H9 (cell line): Measurements from ENCODE around the gene BMP7. TPM values are rescaled to one million over a fixed set of nuclear protein-coding genes. Genes with fewer than 3 reads are reported as not detected.

ENCODE experiments used
- DNase-seq: peaks from one replicate; pipeline ENCODE4 v3.0.0-alpha.2; 2017
- H2AFZ ChIP-seq: one replicate; pipeline ENCODE4 v1.6.1; 2013; ENCODE audit warnings: mild to moderate bottlenecking, low read length, control low read depth, moderate library complexity
- H2AK5ac ChIP-seq: 2 replicates; pipeline ENCODE4 v1.6.1; 2013; ENCODE audit warnings: low read length, control low read depth, mixed read lengths; ENCODE audit not compliant: insufficient read length
- H2BK120ac ChIP-seq: one replicate; pipeline ENCODE4 v1.6.1; 2013; ENCODE audit warnings: low read depth, mild to moderate bottlenecking, low read length, control low read depth, inconsistent platforms; ENCODE audit not compliant: poor library complexity, severe bottlenecking
- H2BK12ac ChIP-seq: 2 replicates; pipeline ENCODE4 v1.6.1; 2013; ENCODE audit warnings: low read length, control low read depth, mixed read lengths, low read depth; ENCODE audit not compliant: insufficient read length
- H2BK15ac ChIP-seq: 2 replicates; pipeline ENCODE4 v1.6.1; 2013; ENCODE audit warnings: low read depth, low read length, control low read depth
- H2BK20ac ChIP-seq: one replicate; pipeline ENCODE4 v1.6.1; 2013; ENCODE audit warnings: low read depth, mild to moderate bottlenecking, low read length, control low read depth, inconsistent platforms; ENCODE audit not compliant: poor library complexity, severe bottlenecking
- H2BK5ac ChIP-seq: 2 replicates; pipeline ENCODE4 v1.6.1; 2013; ENCODE audit warnings: low read length, control low read depth, mixed read lengths; ENCODE audit not compliant: insufficient read length
- H3K14ac ChIP-seq: 2 replicates; pipeline ENCODE4 v1.6.1; 2013; ENCODE audit warnings: low read length, control low read depth; ENCODE audit not compliant: insufficient read depth
- H3K18ac ChIP-seq: 2 replicates; pipeline ENCODE4 v1.6.1; 2013; ENCODE audit warnings: low read depth, mild to moderate bottlenecking, mixed read lengths, low read length, control low read depth; ENCODE audit not compliant: insufficient read length
- H3K23ac ChIP-seq: 2 replicates; pipeline ENCODE4 v1.6.1; 2013; ENCODE audit warnings: low read length, control low read depth, mixed read lengths, low read depth; ENCODE audit not compliant: insufficient read length
- H3K23me2 ChIP-seq: 2 replicates; pipeline ENCODE4 v1.6.1; 2013; ENCODE audit warnings: low read depth, mild to moderate bottlenecking, mixed read lengths, low read length, control low read depth; ENCODE audit not compliant: insufficient read length, poor library complexity, severe bottlenecking
- H3K27ac ChIP-seq: 2 replicates; pipeline ENCODE4 v1.5.1; 2013; ENCODE audit warnings: low read length, control low read depth, mixed read lengths, low read depth; ENCODE audit not compliant: insufficient read length
- H3K27me3 ChIP-seq: 2 replicates; pipeline ENCODE4 v1.6.1; 2013; ENCODE audit warnings: low read length, control low read depth, inconsistent platforms; ENCODE audit not compliant: insufficient read depth
- H3K4ac ChIP-seq: 2 replicates; pipeline ENCODE4 v1.6.1; 2013; ENCODE audit warnings: low read depth, mild to moderate bottlenecking, control low read depth, inconsistent platforms, low read length, moderate library complexity
- H3K4me1 ChIP-seq: 2 replicates; pipeline ENCODE4 v1.6.1; 2013; ENCODE audit warnings: low read length, control low read depth, inconsistent platforms; ENCODE audit not compliant: insufficient read depth
- H3K4me2 ChIP-seq: 2 replicates; pipeline ENCODE4 v1.6.1; 2013; ENCODE audit warnings: low read length, control low read depth, mixed read lengths; ENCODE audit not compliant: insufficient read length, insufficient read depth
- H3K56ac ChIP-seq: 2 replicates; pipeline ENCODE4 v1.6.1; 2013; ENCODE audit warnings: low read depth, mild to moderate bottlenecking, mixed read lengths, low read length, control low read depth; ENCODE audit not compliant: insufficient read length
- H3K79me1 ChIP-seq: 2 replicates; pipeline ENCODE4 v1.6.1; 2013; ENCODE audit warnings: low read depth, mild to moderate bottlenecking, moderate library complexity, low read length, control low read depth, inconsistent platforms; ENCODE audit not compliant: insufficient read depth, poor library complexity, severe bottlenecking
- H3K79me2 ChIP-seq: 2 replicates; pipeline ENCODE4 v1.6.1; 2013; ENCODE audit warnings: low read length, control low read depth, inconsistent platforms; ENCODE audit not compliant: insufficient read depth
- H3K9ac ChIP-seq: 2 replicates; pipeline ENCODE4 v1.6.1; 2013; ENCODE audit warnings: low read length, control low read depth, mixed read lengths; ENCODE audit not compliant: insufficient read length; ENCODE audit errors: extremely low read depth
- H3K9me3 ChIP-seq: one replicate; pipeline ENCODE4 v1.6.1; 2013; ENCODE audit warnings: low read depth, low read length, inconsistent platforms; ENCODE audit not compliant: control insufficient read depth
- H3T11ph ChIP-seq: one replicate; pipeline ENCODE4 v1.6.1; 2013; ENCODE audit warnings: mild to moderate bottlenecking, low read length, control low read depth, inconsistent platforms
- H4K20me1 ChIP-seq: one replicate; pipeline ENCODE4 v1.6.1; 2013; ENCODE audit not compliant: control insufficient read depth, insufficient read length, insufficient read depth
- H4K5ac ChIP-seq: 2 replicates; pipeline ENCODE4 v1.6.1; 2013; ENCODE audit warnings: low read depth, mild to moderate bottlenecking, mixed read lengths, low read length, control low read depth; ENCODE audit not compliant: insufficient read length
- H4K8ac ChIP-seq: replicated peaks from 2 replicates; pipeline ENCODE4 v1.6.1; 2013; ENCODE audit warnings: low read length, control low read depth, mixed read lengths, low read depth; ENCODE audit not compliant: insufficient read length
- H4K91ac ChIP-seq: 2 replicates; pipeline ENCODE4 v1.6.1; 2013; ENCODE audit warnings: low read depth, mild to moderate bottlenecking, moderate library complexity, mixed read lengths, low read length, control low read depth; ENCODE audit not compliant: insufficient read length
- H3K27ac Mint-ChIP-seq, 3 experiments: 2 replicates in 2 of 3; 3 replicates in 1 of 3; pipeline ENCODE4 v1.8.0; 2020 to 2021; ENCODE audit warnings: mixed read lengths in 3 of 3, mild to moderate bottlenecking in 1 of 3, moderate library complexity in 1 of 3
- H3K27me3 Mint-ChIP-seq: 2 replicates; pipeline ENCODE4 v1.8.0; 2021; ENCODE audit warnings: low read depth, mild to moderate bottlenecking, moderate library complexity, mixed read lengths
- H3K36me3 Mint-ChIP-seq, 3 experiments: 2 replicates in 2 of 3; 3 replicates in 1 of 3; pipeline ENCODE4 v1.8.0; 2020 to 2021; ENCODE audit warnings: low read depth in 3 of 3, mixed read lengths in 3 of 3; ENCODE audit not compliant: insufficient read depth in 1 of 3
- H3K4me1 Mint-ChIP-seq, 2 experiments: 2 replicates each; pipeline ENCODE4 v1.8.0; 2020; ENCODE audit warnings: mixed read lengths in 2 of 2
- H3K4me3 Mint-ChIP-seq, 2 experiments: 2 replicates in 1 of 2; 3 replicates in 1 of 2; pipeline ENCODE4 v1.8.0; 2020 to 2021; ENCODE audit warnings: mild to moderate bottlenecking in 2 of 2, mixed read lengths in 2 of 2, moderate library complexity in 1 of 2
- H3K9me3 Mint-ChIP-seq, 2 experiments: 2 replicates in 1 of 2; 3 replicates in 1 of 2; pipeline ENCODE4 v1.8.0; 2020; ENCODE audit warnings: mild to moderate bottlenecking in 2 of 2, mixed read lengths in 2 of 2, moderate library complexity in 1 of 2
- CTCF ChIP-seq: fragments of 200-600 bp; sonication (generic); conservative IDR thresholded peaks from 3 replicates; pipeline ENCODE4 v1.8.0; 2021; ENCODE audit warnings: antibody characterized with exemption, mild to moderate bottlenecking
- WGBS: extraction: QIAGEN DNeasy Blood & Tissue Kit; methylation state at CpG from one replicate; pipeline ENCODE4 v1.1.7; 2013; ENCODE audit warnings: missing lambda C conversion rate, low lambda C conversion rate, mixed read lengths; ENCODE audit not compliant: insufficient read length; ENCODE audit errors: extremely low coverage; 5-methylcytosine and 5-hydroxymethylcytosine counted together
- total RNA-seq: library from RNA; stranded (reverse); gene quantifications from 2 replicates; pipeline ENCODE4 v1.2.1, GENCODE V29; 2021

The BMP7 gene
- total RNA-seq, 1 experiment from 2014 or later: 17.7 TPM

- H3K79me2 ChIP-seq: no peaks in the 10 kb centered on the region
- peaks cover 19% of the 10 kb centered on the region for H3K4me1 ChIP-seq
- no peak overlapping the region for H3K56ac ChIP-seq
- WGBS: no CpG with 5 or more reads among the region's 54 CpGs
- H2BK12ac ChIP-seq: no peak overlapping the region
- no peak overlapping the region for H2BK120ac ChIP-seq
- H3K79me1 ChIP-seq: no peaks in the 10 kb centered on the region
- H3K18ac ChIP-seq: no peak overlapping the region
- H2AK5ac ChIP-seq: no peak overlapping the region
- H4K20me1 ChIP-seq: no peaks in the 10 kb centered on the region
- H3K27ac Mint-ChIP-seq: no peak overlapping the region
- TF ChIP-seq CTCF: no peak
- H3K9me3 Mint-ChIP-seq: no peaks in the 10 kb centered on the region; a peak in 1 of 5 replicates
- no peaks in the 10 kb centered on the region; a peak in 1 of 7 replicates for H3K36me3 Mint-ChIP-seq
- peaks cover 56% of the 10 kb centered on the region for H3K27me3 Mint-ChIP-seq
- no peak overlapping the region for H3K9ac ChIP-seq
- no peaks in the 10 kb centered on the region for H3K9me3 ChIP-seq
- H2BK5ac ChIP-seq: no peak overlapping the region
- no peak for DNase-seq
- H3K4ac ChIP-seq: no peak overlapping the region
- no peak overlapping the region for H2BK20ac ChIP-seq
- H3K4me1 Mint-ChIP-seq: peaks cover 67 to 75% of the 10 kb centered on the region in 2 experiments
- no peak overlapping the region; the same call in 1 of the 2 replicates for H3K14ac ChIP-seq
- peak overlapping the region; percentile 81 to 90 for H3K4me3 Mint-ChIP-seq
- peak overlapping the region; percentile 56 for H3K4me2 ChIP-seq
- H2BK15ac ChIP-seq: no peak overlapping the region
- no peak overlapping the region for H2AFZ ChIP-seq
- H3K27ac ChIP-seq: no peak overlapping the region
- no peak overlapping the region for H4K8ac ChIP-seq
- no peak overlapping the region for H3T11ph ChIP-seq
- peaks cover 49% of the 10 kb centered on the region for H3K27me3 ChIP-seq
- no peak overlapping the region for H3K23ac ChIP-seq
- H4K91ac ChIP-seq: no peak overlapping the region
- no peak overlapping the region for H4K5ac ChIP-seq
- H3K23me2 ChIP-seq: peaks cover 17% of the 10 kb centered on the region
Observed at GRCh38 chr20:57263801-57264792, 2.3 kb downstream of the BMP7 start.
